DND-41 (cell line): ENCODE results near the gene NDNF.

Source experiments
- ATAC-seq: fragments of 200-7000 bp; cut with Tn5 transposase; 3 replicates; pipeline ENCODE4 v1.9.1; 2021; ENCODE audit warnings: low read depth; ENCODE audit not compliant: insufficient read depth
- DNase-seq: peaks from one replicate; pipeline ENCODE4 v3.0.0-alpha.2; 2020
- H2AFZ ChIP-seq: 2 replicates; pipeline ENCODE4 v1.6.0; 2012; ENCODE audit warnings: low read depth, low read length
- H3K27ac ChIP-seq: 2 replicates; pipeline ENCODE4 v1.5.1; 2012; ENCODE audit warnings: low read length, inconsistent platforms
- H3K27me3 ChIP-seq: fragments of 200-600 bp; sonication (generic); 2 replicates; pipeline ENCODE4 v1.6.0; 2012; ENCODE audit warnings: low read length, mild to moderate bottlenecking, inconsistent platforms; ENCODE audit not compliant: insufficient read depth, poor library complexity
- H3K36me3 ChIP-seq: 2 replicates; pipeline ENCODE4 v1.5.1; 2012; ENCODE audit warnings: low read length, inconsistent platforms; ENCODE audit not compliant: insufficient read depth
- H3K4me1 ChIP-seq: 2 replicates; pipeline ENCODE4 v1.5.1; 2012; ENCODE audit warnings: mild to moderate bottlenecking, low read length; ENCODE audit not compliant: insufficient read depth
- H3K4me2 ChIP-seq: 2 replicates; pipeline ENCODE4 v1.6.0; 2012; ENCODE audit warnings: mild to moderate bottlenecking, moderate library complexity, low read length, inconsistent platforms; ENCODE audit not compliant: insufficient read depth
- H3K4me3 ChIP-seq, 2 experiments: fragments of 200-600 bp in 1 of 2; shearing (Covaris generic) in 1 of 2; 2 replicates each; pipeline ENCODE4 v1.5.1; 2012 to 2016; ENCODE audit warnings: inconsistent platforms in 2 of 2, low read length in 2 of 2, mild to moderate bottlenecking in 2 of 2, low read depth in 1 of 2, moderate library complexity in 1 of 2
- H3K79me2 ChIP-seq: 2 replicates; pipeline ENCODE4 v1.6.0; 2012; ENCODE audit warnings: low read length, inconsistent platforms; ENCODE audit not compliant: insufficient read depth
- H3K9ac ChIP-seq: 2 replicates; pipeline ENCODE4 v1.6.0; 2012; ENCODE audit warnings: low read depth, mild to moderate bottlenecking, inconsistent platforms, low read length, moderate library complexity
- H3K9me3 ChIP-seq: 2 replicates; pipeline ENCODE4 v1.5.1; 2012; ENCODE audit warnings: low read length, moderate library complexity, mild to moderate bottlenecking, inconsistent platforms; ENCODE audit not compliant: insufficient read depth, severe bottlenecking
- H4K20me1 ChIP-seq: 2 replicates; pipeline ENCODE4 v1.6.0; 2012; ENCODE audit warnings: low read length; ENCODE audit not compliant: insufficient read depth
- CTCF ChIP-seq: IDR thresholded peaks from 2 replicates; pipeline ENCODE4 v1.5.1; 2012; ENCODE audit warnings: borderline replicate concordance, low read length, moderate library complexity, mild to moderate bottlenecking; ENCODE audit not compliant: poor library complexity, severe bottlenecking; ENCODE audit errors: extremely low read depth
- EZH2 ChIP-seq: IDR thresholded peaks from 3 replicates; pipeline ENCODE4 v1.6.1; 2012; ENCODE audit warnings: borderline replicate concordance, low read depth, mild to moderate bottlenecking, moderate library complexity, low read length, inconsistent platforms; ENCODE audit not compliant: severe bottlenecking

Gene NDNF

DNA sequence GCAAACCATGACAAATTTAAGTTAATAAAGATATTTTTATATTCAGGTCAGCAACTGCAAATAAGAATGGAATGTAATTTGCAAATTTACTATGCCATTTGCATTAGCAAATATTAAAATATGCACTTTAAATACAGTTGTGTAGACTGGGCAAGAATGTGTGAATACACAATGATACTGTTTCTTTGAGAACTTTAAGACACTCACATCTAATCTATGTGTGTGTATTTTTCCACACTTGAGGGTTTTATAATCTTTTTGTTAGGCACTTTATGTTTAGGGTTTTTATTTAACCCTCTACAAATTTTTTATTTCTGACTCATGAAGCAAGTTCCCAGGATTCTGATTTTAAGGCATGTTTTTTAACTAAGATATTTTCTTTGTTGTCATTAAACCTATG is 23.9 kb upstream of the NDNF start:
- Histone ChIP-seq H2AFZ (no peak overlapping the region), H3K9me3 (no peaks in the 10 kb centered on the region), H3K79me2 (no peaks in the 10 kb centered on the region), H4K20me1 (no peaks in the 10 kb centered on the region), H3K4me3 (no peak overlapping the region), H3K9ac (no peak overlapping the region), H3K27ac (no peak overlapping the region), H3K4me1 (no peaks in the 10 kb centered on the region), H3K36me3 (no peaks in the 10 kb centered on the region), H3K4me2 (no peak overlapping the region), H3K27me3 (no peaks in the 10 kb centered on the region)
- no peak for ATAC-seq
- DNase-seq: no peak
- no peak for TF ChIP-seq EZH2

- no peak overlapping the region for H3K9ac ChIP-seq
- H3K4me3 ChIP-seq: no peak overlapping the region
- no peaks in the 10 kb centered on the region for H3K27me3 ChIP-seq
- H4K20me1 ChIP-seq: no peaks in the 10 kb centered on the region
- ATAC-seq (no peak), DNase-seq (no peak)
- no peak overlapping the region for H3K4me2 ChIP-seq
- no peak overlapping the region for H2AFZ ChIP-seq
- H3K9me3 ChIP-seq: no peaks in the 10 kb centered on the region
- TF ChIP-seq CTCF (no peak), EZH2 (no peak)
- no peaks in the 10 kb centered on the region for H3K79me2 ChIP-seq
- no peaks in the 10 kb centered on the region for H3K36me3 ChIP-seq
- H3K4me1 ChIP-seq: no peaks in the 10 kb centered on the region
- no peak overlapping the region for H3K27ac ChIP-seq
These were observed 22.1 kb upstream of the NDNF start for GRCh38 chr4:121094297-121094966.

GRCh38 chr4:121093261-121093660 is 20.9 kb upstream of the NDNF start:
- H4K20me1 ChIP-seq: no peaks in the 10 kb centered on the region
- no peak overlapping the region for H2AFZ ChIP-seq
- H3K27ac ChIP-seq: no peak overlapping the region
- no peaks in the 10 kb centered on the region for H3K79me2 ChIP-seq
- DNase-seq (no peak), ATAC-seq (no peak)
- no peaks in the 10 kb centered on the region for H3K36me3 ChIP-seq
- no peaks in the 10 kb centered on the region for H3K9me3 ChIP-seq
- no peaks in the 10 kb centered on the region for H3K4me1 ChIP-seq
- no peak overlapping the region for H3K4me3 ChIP-seq
- H3K9ac ChIP-seq: no peak overlapping the region
- no peak overlapping the region for H3K4me2 ChIP-seq
- TF ChIP-seq CTCF: no peak
- no peak for TF ChIP-seq EZH2
- no peaks in the 10 kb centered on the region for H3K27me3 ChIP-seq

- Histone ChIP-seq H3K4me1 (no peaks in the 10 kb centered on the region), H3K9me3 (no peaks in the 10 kb centered on the region), H3K27ac (no peak overlapping the region), H3K79me2 (no peaks in the 10 kb centered on the region), H3K27me3 (no peaks in the 10 kb centered on the region), H3K36me3 (no peaks in the 10 kb centered on the region), H4K20me1 (no peaks in the 10 kb centered on the region), H3K9ac (no peak overlapping the region), H3K4me2 (no peak overlapping the region), H3K4me3 (no peak overlapping the region), H2AFZ (no peak overlapping the region)
- DNase-seq (no peak), ATAC-seq (no peak)
- TF ChIP-seq CTCF (no peak), EZH2 (no peak)
These were observed 19.6 kb upstream of the NDNF start for GRCh38 chr4:121091941-121092340.
